Common myeloid progenitor, CD34-positive (primary cell): ENCODE measurements around the gene FUT1. TPM values are rescaled to one million over a fixed set of nuclear protein-coding genes. Genes with fewer than 3 reads are reported as not detected.
A peak's percentile ranks its signal among the peaks of the same experiment; 100 is the strongest.

ENCODE experiments used
- CTCF ChIA-PET: fragments of 350-600 bp; sonication (Branson Sonifier 250); formaldehyde crosslinking; loops from one replicate; lab custom pipeline; 2021; ENCODE audit warnings: antibody characterized with exemption; lab: Charles Lee
- POLR2A ChIA-PET: fragments of 350-600 bp; sonication (Branson Sonifier 250); formaldehyde crosslinking; loops from one replicate; lab custom pipeline; 2021; ENCODE audit warnings: antibody characterized with exemption; lab: Charles Lee
- DNase-seq, 3 donors: peaks; one replicate each; pipeline versions ENCODE4 v3.0.0 to v3.0.0-alpha.2; 2013
- H3K27ac ChIP-seq, 2 experiments: 1 replicate in 1 of 2; 2 replicates in 1 of 2; pipeline ENCODE4 v1.7.0; 2013; ENCODE audit warnings: inconsistent platforms in 2 of 2, low read length in 2 of 2, mild to moderate bottlenecking in 2 of 2, low read depth in 1 of 2, moderate library complexity in 1 of 2; ENCODE audit not compliant: severe bottlenecking in 2 of 2, insufficient read depth in 1 of 2, poor library complexity in 1 of 2
- H3K27me3 ChIP-seq, 5 experiments: replicated peaks in 2 of 5; 1 replicate in 3 of 5; 2 replicates in 2 of 5; pipeline versions ENCODE4 v1.6.1 to v1.7.0; 2013; ENCODE audit warnings: low read length in 4 of 5, mild to moderate bottlenecking in 2 of 5, moderate library complexity in 2 of 5, inconsistent platforms in 1 of 5; ENCODE audit not compliant: insufficient read depth in 5 of 5, control insufficient read depth in 4 of 5
- H3K36me3 ChIP-seq, 4 experiments: 1 replicate in 2 of 4; 2 replicates in 2 of 4; pipeline versions ENCODE4 v1.6.1 to v1.7.0; 2013; ENCODE audit warnings: low read length in 3 of 4, control low read depth in 1 of 4, mild to moderate bottlenecking in 1 of 4; ENCODE audit not compliant: control insufficient read depth in 4 of 4, insufficient read depth in 4 of 4
- H3K4me1 ChIP-seq, 4 experiments: 1 replicate in 3 of 4; 2 replicates in 1 of 4; pipeline versions ENCODE4 v1.6.1 to v1.7.1; 2013; ENCODE audit warnings: low read length in 3 of 4, mild to moderate bottlenecking in 3 of 4, control low read depth in 1 of 4, inconsistent platforms in 1 of 4, moderate library complexity in 1 of 4; ENCODE audit not compliant: control insufficient read depth in 4 of 4, insufficient read depth in 4 of 4; ENCODE audit errors: control extremely low read depth in 1 of 4
- H3K4me3 ChIP-seq, 7 experiments: 1 replicate in 4 of 7; 2 replicates in 3 of 7; pipeline versions ENCODE4 v1.5.1 to v1.7.0; 2013; ENCODE audit warnings: mild to moderate bottlenecking in 7 of 7, low read length in 6 of 7, moderate library complexity in 6 of 7, inconsistent platforms in 2 of 7, low read depth in 2 of 7, control low read depth in 1 of 7; ENCODE audit not compliant: insufficient read depth in 4 of 7, control insufficient read depth in 1 of 7; ENCODE audit errors: extremely low read depth in 1 of 7
- H3K9me3 ChIP-seq, 5 experiments: 1 replicate in 4 of 5; 2 replicates in 1 of 5; pipeline versions ENCODE4 v1.6.1 to v1.7.1; 2013; ENCODE audit warnings: low read length in 4 of 5, mild to moderate bottlenecking in 2 of 5, inconsistent platforms in 1 of 5, low read depth in 1 of 5, moderate library complexity in 1 of 5; ENCODE audit not compliant: control insufficient read depth in 4 of 5, insufficient read depth in 2 of 5; ENCODE audit errors: control extremely low read depth in 1 of 5
- WGBS: methylation state at CpG from one replicate; pipeline ENCODE4 v1.1.5; 2013; ENCODE audit not compliant: insufficient coverage; 5-methylcytosine and 5-hydroxymethylcytosine counted together
- polyA plus RNA-seq: library from polyadenylated mRNA; unstranded; fragments of 120-200 nt; gene quantifications from one replicate; pipeline ENCODE4 v1.2.1, GENCODE V29; 2013

Gene FUT1
- polyA plus RNA-seq = 0.34 TPM

DNA sequence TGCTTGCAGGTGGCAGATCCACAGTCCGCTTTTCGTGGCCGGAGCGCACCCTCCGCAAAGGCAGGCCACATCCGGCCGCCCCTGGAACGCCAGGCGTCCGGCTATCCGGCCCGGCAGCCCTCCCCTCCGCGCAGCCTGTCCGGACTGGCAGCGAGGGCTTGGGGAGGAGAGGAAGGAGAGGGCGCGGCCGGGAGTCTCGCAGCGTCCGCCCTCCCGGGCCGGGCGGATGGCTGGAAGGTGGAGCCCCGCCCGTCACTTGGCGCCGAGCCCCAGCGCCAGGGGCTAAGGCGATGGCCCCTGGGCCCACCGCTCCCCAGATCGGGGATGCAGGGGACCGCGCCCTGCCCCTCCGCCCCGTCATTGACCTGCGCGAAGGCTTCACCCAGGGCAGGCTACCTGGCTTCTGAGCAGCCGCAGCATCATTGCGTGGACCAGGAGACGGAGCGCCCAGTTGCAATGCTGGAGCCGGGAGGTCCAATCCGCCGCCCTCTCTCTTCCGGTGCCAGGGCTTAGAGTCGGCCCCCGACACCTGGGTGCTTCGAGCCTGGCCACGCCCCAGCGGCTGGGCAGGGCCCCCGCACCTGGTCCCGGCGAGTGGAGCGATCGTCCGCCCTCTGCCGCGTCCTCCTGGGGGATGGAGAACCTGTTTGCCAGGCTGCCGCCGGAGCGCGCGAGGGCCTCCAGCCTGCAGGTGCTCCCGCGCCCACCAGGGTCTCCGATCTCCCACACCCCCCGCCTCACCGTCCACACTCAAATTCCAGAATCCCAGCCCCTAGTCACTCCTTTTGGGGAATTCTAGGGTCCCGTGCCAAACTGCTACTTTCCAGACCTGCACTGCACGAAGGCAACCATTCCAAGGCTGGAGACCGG lies at the start of gene FUT1:
FUT1 (minus strand) TSS at position 146 of the 870 bp plus-strand sequence. CDS start 1,360 bp downstream, outside the sequence.
- peak within 1 kb of the TSS; percentile 9 to 81 (median 55) for H3K4me3 ChIP-seq
- no peak within 1 kb of the TSS for H3K27ac ChIP-seq
- peaks cover 0 to 25% (median 20%) of the 10 kb centered on the region in 4 experiments for H3K4me1 ChIP-seq
- 1% methylated on average over 52 of the region's 73 CpGs for WGBS
- peaks cover 0 to 22% (median 11%) of the 10 kb centered on the region in 5 experiments for H3K27me3 ChIP-seq
- ChIA-PET CTCF (interaction anchor here (1.0 kb wide), 1 partner anchor 89 kb away, joined by 3 read pairs; no protein-coding TSS in a partner anchor), POLR2A (no interaction called here)
- peak in 1 of 3 donors; percentile 46 for DNase-seq
- peaks cover 0 to 6% (median 2%) of the 10 kb centered on the region in 4 experiments for H3K36me3 ChIP-seq
- no peaks in the 10 kb centered on the region for H3K9me3 ChIP-seq

DNA sequence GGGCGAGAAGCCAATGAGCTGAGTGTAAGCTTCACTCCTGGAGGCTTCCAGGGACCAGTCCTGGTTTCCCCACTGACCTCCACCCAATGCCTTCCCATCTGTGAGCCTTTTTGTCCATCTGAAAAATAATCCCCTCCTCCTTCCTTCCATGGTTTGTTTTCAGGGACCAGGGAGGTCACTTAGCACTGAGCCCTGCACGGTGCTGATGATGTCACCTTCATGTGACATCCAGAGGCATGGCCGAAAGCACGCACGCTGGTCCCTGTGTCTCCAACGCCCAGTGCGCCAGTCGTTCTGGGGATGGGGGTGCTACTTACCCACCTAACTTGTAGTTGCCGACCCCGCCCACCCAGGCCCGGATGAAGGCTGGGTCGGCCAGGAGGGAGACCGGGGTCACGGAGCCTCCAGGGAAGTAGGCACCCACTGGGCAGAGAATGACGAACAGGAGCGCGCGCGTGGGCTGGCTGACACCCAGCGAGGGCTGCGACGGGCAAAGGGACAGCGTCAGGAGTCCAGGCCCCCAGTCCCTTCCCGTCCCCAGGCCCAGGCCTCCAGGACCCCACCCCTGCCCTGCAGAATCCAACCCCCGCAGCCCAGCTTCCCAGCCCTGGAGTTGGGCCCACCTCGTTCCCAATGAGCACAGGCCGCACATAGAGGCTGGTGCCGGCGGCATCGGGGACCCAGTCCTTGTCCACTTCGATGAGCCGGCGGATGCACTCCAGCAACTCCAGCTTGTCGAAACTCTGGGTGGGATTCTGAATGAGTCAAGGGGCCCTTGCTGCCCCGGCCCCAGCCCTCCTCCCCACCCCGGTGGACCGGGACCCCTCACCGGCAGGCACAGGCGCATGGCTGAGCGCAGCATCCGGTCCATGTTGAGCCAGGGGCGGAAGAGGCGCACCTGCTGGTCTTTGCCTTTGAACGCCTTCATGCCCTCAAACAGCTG lies 47.2 kb upstream of the FUT1 start:
- no peak for DNase-seq
- no peak overlapping the region for H3K27ac ChIP-seq
- H3K36me3 ChIP-seq = peaks cover 0 to 8% (median 4%) of the 10 kb centered on the region in 4 experiments
- H3K9me3 ChIP-seq = no peaks in the 10 kb centered on the region
- ChIA-PET POLR2A (interaction anchor here (0.5 kb wide), 2 partner anchors 25 to 616 kb away, joined by 3 to 4 read pairs; no protein-coding TSS in a partner anchor), CTCF (interaction anchor here (2.7 to 27.8 kb wide), 2 partner anchors 9 to 44 kb away, joined by 18 to 376 read pairs; partner anchors contain the start of genes BCAT2 and HSD17B14)
- no peaks in the 10 kb centered on the region for H3K27me3 ChIP-seq
- no peak overlapping the region for H3K4me3 ChIP-seq
- H3K4me1 ChIP-seq = peaks cover 0 to 13% (median 3%) of the 10 kb centered on the region in 4 experiments
- 98% methylated on average over 39 of the region's 44 CpGs for WGBS

DNA sequence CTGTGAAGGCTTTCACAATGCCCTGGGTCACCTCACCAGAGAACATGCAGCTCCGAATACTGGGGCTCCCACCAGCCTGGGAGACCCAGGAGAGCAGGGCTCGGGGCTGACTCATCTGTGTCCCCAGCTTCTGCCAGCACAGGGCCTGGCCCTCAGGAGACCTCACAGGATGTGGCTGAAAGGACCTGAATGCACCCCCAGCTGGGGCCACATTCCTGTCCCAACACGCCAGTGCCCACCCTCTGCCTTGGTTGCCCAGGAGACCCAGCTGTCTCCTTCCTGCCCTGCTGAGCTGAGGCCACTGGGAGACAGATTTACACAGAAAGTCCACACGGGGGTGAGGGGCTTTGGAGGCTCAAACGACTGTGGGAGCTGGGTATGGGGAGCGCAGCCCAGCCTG lies 46.5 kb upstream of the FUT1 start:
- WGBS = 88% methylated on average over 5 of the region's 6 CpGs
- H3K36me3 ChIP-seq = peaks cover 0 to 6% (median 3%) of the 10 kb centered on the region in 4 experiments
- DNase-seq = no peak
- POLR2A ChIA-PET = interaction anchor here (0.5 kb wide), 1 partner anchor 26 kb away, joined by 4 read pairs; no protein-coding TSS in a partner anchor
- CTCF ChIA-PET = interaction anchor here (2.7 to 27.8 kb wide), 2 partner anchors 10 to 45 kb away, joined by 18 to 376 read pairs; partner anchors contain the start of genes BCAT2 and HSD17B14
- no peak overlapping the region for H3K27ac ChIP-seq
- H3K4me1 ChIP-seq = peaks cover 0 to 13% (median 3%) of the 10 kb centered on the region in 4 experiments
- no peaks in the 10 kb centered on the region for H3K27me3 ChIP-seq
- H3K9me3 ChIP-seq = no peaks in the 10 kb centered on the region
- H3K4me3 ChIP-seq = no peak overlapping the region

DNA sequence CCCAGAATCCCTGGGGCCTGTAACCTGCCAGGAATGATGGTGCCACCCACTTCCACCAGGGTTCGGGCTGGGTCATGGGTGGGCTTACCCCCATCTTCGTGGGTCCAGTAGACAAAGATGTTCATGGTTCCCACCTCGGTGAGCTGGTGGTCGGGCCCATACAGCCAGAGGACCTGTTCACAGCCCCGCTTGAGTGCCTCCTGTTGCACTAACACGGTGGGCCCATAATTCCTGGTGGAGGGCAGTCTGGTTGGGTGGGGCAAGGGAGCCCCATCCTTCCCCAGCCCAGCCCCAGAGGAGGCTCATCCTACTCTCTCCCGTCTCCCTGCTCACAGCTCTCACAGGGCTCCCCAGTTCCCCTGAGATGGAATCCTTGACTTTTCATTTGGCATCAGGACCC lies 44.7 kb upstream of the FUT1 start:
- Histone ChIP-seq H3K27ac (no peak overlapping the region), H3K36me3 (peaks cover 0 to 6% (median 3%) of the 10 kb centered on the region in 4 experiments), H3K9me3 (no peaks in the 10 kb centered on the region), H3K4me3 (no peak overlapping the region), H3K4me1 (peaks cover 0 to 13% (median 3%) of the 10 kb centered on the region in 4 experiments), H3K27me3 (no peaks in the 10 kb centered on the region)
- DNase-seq = no peak
- ChIA-PET POLR2A (no interaction called here), CTCF (interaction anchor here (0.9 to 27.8 kb wide), 4 partner anchors 12 to 47 kb away, joined by 4 to 376 read pairs (median 20); partner anchors contain the start of genes BCAT2 and HSD17B14)
- WGBS = 96% methylated on average over 7 of the region's 7 CpGs

DNA sequence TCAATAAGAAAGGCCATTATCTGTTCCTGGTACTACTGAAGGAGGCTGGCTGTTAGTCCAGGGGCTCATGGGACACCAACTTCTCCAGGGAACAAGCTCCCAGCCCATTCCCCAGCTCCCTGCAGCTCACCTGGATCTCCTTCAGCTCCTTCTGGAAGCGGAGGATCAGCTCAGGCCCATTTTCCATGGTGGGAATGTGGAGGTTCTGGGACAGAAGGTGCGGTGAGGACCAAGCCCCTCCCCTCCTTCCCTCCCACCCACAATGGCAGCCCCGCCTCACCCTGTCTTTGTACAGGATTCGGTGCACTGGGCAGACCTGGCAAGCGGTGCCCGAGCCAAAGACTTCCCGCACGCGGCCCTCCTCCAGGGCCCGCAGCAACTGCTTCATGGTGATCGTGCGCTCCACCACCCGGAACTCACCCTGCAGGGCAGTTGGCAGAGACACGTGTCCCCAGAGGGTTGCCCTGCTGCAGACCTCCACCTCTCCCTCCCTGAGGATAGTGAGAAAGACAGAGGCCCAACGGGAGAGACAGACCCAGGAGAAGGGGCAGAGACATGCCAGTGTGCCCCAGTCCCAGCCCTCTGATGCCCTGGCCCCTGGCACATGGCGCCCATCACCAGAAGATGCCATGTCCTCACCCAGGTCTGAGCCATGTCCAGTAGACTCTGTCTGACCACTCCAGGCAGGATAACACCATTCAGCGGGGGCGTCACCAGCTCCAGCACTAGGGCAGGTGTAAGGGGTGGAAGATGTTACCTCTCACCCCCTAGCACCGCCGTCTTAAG lies 44.0 kb upstream of the FUT1 start:
- no peak overlapping the region for H3K4me3 ChIP-seq
- WGBS = 99% methylated on average over 15 of the region's 20 CpGs
- H3K4me1 ChIP-seq = peaks cover 0 to 13% (median 3%) of the 10 kb centered on the region in 4 experiments
- no peak overlapping the region for H3K27ac ChIP-seq
- H3K36me3 ChIP-seq = peaks cover 0 to 6% (median 3%) of the 10 kb centered on the region in 4 experiments
- POLR2A ChIA-PET = no interaction called here
- CTCF ChIA-PET = interaction anchor here (0.9 to 27.8 kb wide), 10 partner anchors 9 to 196 kb away, joined by 3 to 376 read pairs (median 8); partner anchors contain the start of genes BCAT2, GYS1 and HSD17B14
- DNase-seq = no peak
- H3K27me3 ChIP-seq = no peaks in the 10 kb centered on the region
- H3K9me3 ChIP-seq = no peaks in the 10 kb centered on the region

DNA sequence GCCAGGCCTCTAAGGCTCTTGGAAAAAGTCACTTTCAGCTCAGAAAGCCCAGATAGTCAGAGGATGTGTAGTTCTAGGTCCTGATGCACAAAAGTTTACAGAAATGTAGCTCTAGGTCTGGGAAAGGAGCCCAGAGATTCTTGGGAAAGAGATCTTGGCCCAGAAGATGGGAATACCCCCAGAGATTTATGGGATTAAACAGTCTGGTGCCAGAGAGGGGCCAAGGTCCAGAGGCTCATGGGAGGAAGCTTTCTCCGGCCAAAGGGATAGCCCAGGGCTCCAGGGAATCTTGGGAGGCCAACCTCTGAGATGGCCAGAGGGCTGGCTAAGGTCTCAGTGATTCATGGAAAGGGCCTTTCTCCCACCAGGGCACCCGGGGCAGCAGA lies 43.2 kb upstream of the FUT1 start:
- H3K4me1 ChIP-seq = peaks cover 0 to 13% (median 3%) of the 10 kb centered on the region in 4 experiments
- H3K36me3 ChIP-seq = peaks cover 0 to 6% (median 3%) of the 10 kb centered on the region in 4 experiments
- H3K9me3 ChIP-seq = no peaks in the 10 kb centered on the region
- peak overlapping the region in 1 of 7 experiments; percentile 76 for H3K4me3 ChIP-seq
- CTCF ChIA-PET = interaction anchor here (0.7 to 27.8 kb wide), 21 partner anchors 9 to 197 kb away, joined by 3 to 376 read pairs (median 5); partner anchors contain the start of genes BCAT2, CA11, GYS1 and HSD17B14
- POLR2A ChIA-PET = interaction anchor here (0.6 to 1.0 kb wide), 4 partner anchors 41 to 175 kb away, joined by 3 to 4 read pairs (median 3); no protein-coding TSS in a partner anchor
- DNase-seq = no peak
- H3K27ac ChIP-seq = no peak overlapping the region
- WGBS = 100% methylated on average over 1 of the region's 2 CpGs
- H3K27me3 ChIP-seq = no peaks in the 10 kb centered on the region
